HepG2 (cell line): Measurements from ENCODE around the gene KMT2D. TPM values are rescaled to one million over a fixed set of nuclear protein-coding genes. Genes with fewer than 3 reads are reported as not detected.

Experiments used
- ATAC-seq: fragments of 200-7000 bp; cut with Tn5 transposase; 3 replicates; pipeline ENCODE4 v1.9.1; 2020; ENCODE audit warnings: mild to moderate bottlenecking, moderate library complexity
- BruUV-seq: library from RNA; stranded (reverse); fragments of 400-500 nt; replicated peaks from 2 replicates; lab custom pipeline; 2021; lab: Mats Ljungman, UMichigan
- CTCF ChIA-PET: fragments of 300-600 bp; formaldehyde crosslinking; extraction: SDS; loops from one replicate; lab custom pipeline; 2021; ENCODE audit warnings: low total read pairs, inconsistent platforms, low intra/inter-chr PET ratio; lab: Yijun Ruan, JAX
- POLR2A ChIA-PET: fragments of 350-600 bp; sonication (Branson Sonifier 250); formaldehyde crosslinking; loops from one replicate; lab custom pipeline; 2020; ENCODE audit warnings: antibody characterized with exemption, inconsistent platforms; lab: Yijun Ruan, JAX
- DNase-seq: peaks from one replicate; pipeline ENCODE4 v3.0.0-alpha.2; 2015; ENCODE audit warnings: low spot score
- FAIRE-seq: peaks from 3 replicates; lab custom pipeline; 2011; peaks lifted over from hg19 to GRCh38; lab: Jason Lieb, UNC
- H2AFZ ChIP-seq: one replicate; pipeline ENCODE4 v1.6.1; 2011; ENCODE audit warnings: low read length, inconsistent platforms
- H3K27ac ChIP-seq: fragments of 300-600 bp; 3 replicates; pipeline ENCODE4 v1.8.0; 2011; ENCODE audit warnings: mixed run types, mild to moderate bottlenecking, mixed read lengths, low read length, inconsistent platforms; ENCODE audit not compliant: insufficient read depth; ENCODE audit errors: extremely low read length
- H3K27me3 ChIP-seq, 2 experiments: fragments of 200-600 bp in 1 of 2; 2 replicates in 1 of 2; 3 replicates in 1 of 2; pipeline versions ENCODE4 v1.6.0 to v1.8.0; 2011; ENCODE audit warnings: low read length in 2 of 2, mild to moderate bottlenecking in 2 of 2, moderate library complexity in 2 of 2, inconsistent platforms in 1 of 2; ENCODE audit not compliant: insufficient read depth in 2 of 2, control insufficient read depth in 1 of 2
- H3K36me3 ChIP-seq, 2 experiments: fragments of 200-600 bp in 1 of 2; replicated peaks in 1 of 2; 2 replicates in 1 of 2; 3 replicates in 1 of 2; pipeline versions ENCODE4 v1.5.1 to v1.8.0; 2011; ENCODE audit warnings: low read length in 2 of 2, inconsistent platforms in 1 of 2; ENCODE audit not compliant: insufficient read depth in 2 of 2, control insufficient read depth in 1 of 2
- H3K4me1 ChIP-seq: 2 replicates; pipeline ENCODE4 v1.5.1; 2012; ENCODE audit warnings: low read length, inconsistent platforms; ENCODE audit not compliant: insufficient read depth
- H3K4me2 ChIP-seq: 2 replicates; pipeline ENCODE4 v1.6.0; 2011; ENCODE audit warnings: low read depth, low read length, inconsistent platforms
- H3K4me3 ChIP-seq, 3 experiments: fragments of 200-600 bp in 1 of 3; sonication (generic), shearing (Covaris generic) in 1 of 3; replicated peaks in 1 of 3; 2 replicates each; pipeline ENCODE4 v1.5.1; 2011 to 2016; ENCODE audit warnings: low read length in 3 of 3, inconsistent platforms in 2 of 3, low read depth in 2 of 3, mild to moderate bottlenecking in 2 of 3, control low read depth in 1 of 3, mixed read lengths in 1 of 3; ENCODE audit not compliant: insufficient read depth in 1 of 3
- H3K79me2 ChIP-seq: one replicate; pipeline ENCODE4 v1.6.1; 2011; ENCODE audit warnings: low read length, inconsistent platforms; ENCODE audit not compliant: insufficient read depth
- H3K9ac ChIP-seq: 2 replicates; pipeline ENCODE4 v1.6.0; 2011; ENCODE audit warnings: mild to moderate bottlenecking, low read depth, low read length, inconsistent platforms; ENCODE audit not compliant: insufficient read depth
- H3K9me3 ChIP-seq: 2 replicates; pipeline ENCODE4 v1.5.1; 2012; ENCODE audit warnings: mild to moderate bottlenecking, low read length
- H4K20me1 ChIP-seq: 2 replicates; pipeline ENCODE4 v1.6.0; 2011; ENCODE audit warnings: inconsistent platforms, mild to moderate bottlenecking, low read length, moderate library complexity; ENCODE audit not compliant: insufficient read depth
- BCL6 ChIP-seq: IDR thresholded peaks from 2 replicates; pipeline ENCODE4 v1.6.1; 2016; ENCODE audit warnings: missing genetic modification reagents, missing compliant biosample characterization
- GFI1 ChIP-seq: sonication (generic); formaldehyde crosslinking; IDR thresholded peaks from 2 replicates; pipeline ENCODE4 v1.5.0; 2020; ENCODE audit warnings: missing genetic modification reagents, mild to moderate bottlenecking, borderline replicate concordance
- TCF7L2 ChIP-seq: IDR thresholded peaks from 2 replicates; pipeline ENCODE4 v1.6.1; 2011; ENCODE audit warnings: mild to moderate bottlenecking, low read depth, low read length, moderate library complexity
- YEATS2 ChIP-seq: sonication (generic); formaldehyde crosslinking; IDR thresholded peaks from 2 replicates; pipeline ENCODE4 v1.4.0; 2020; ENCODE audit warnings: missing genetic modification reagents, borderline replicate concordance
- ZFP37 ChIP-seq: sonication (generic); formaldehyde crosslinking; IDR thresholded peaks from 2 replicates; pipeline ENCODE4 v1.4.0; 2020; ENCODE audit warnings: missing genetic modification reagents, borderline replicate concordance
- ZNF136 ChIP-seq: sonication (generic); formaldehyde crosslinking; IDR thresholded peaks from 2 replicates; pipeline ENCODE4 v1.8.1; 2022; ENCODE audit warnings: low read depth, mild to moderate bottlenecking, moderate library complexity, missing genetic modification reagents
- ZNF3 ChIP-seq: IDR thresholded peaks from 2 replicates; pipeline ENCODE4 v1.7.0; 2017; ENCODE audit warnings: inconsistent platforms
- ZNF329 ChIP-seq: sonication (generic); formaldehyde crosslinking; IDR thresholded peaks from 2 replicates; pipeline ENCODE4 v1.9.0; 2021; ENCODE audit warnings: low read depth, mild to moderate bottlenecking, missing genetic modification reagents
- ZNF382 ChIP-seq: sonication (generic); formaldehyde crosslinking; IDR thresholded peaks from 2 replicates; pipeline ENCODE4 v1.5.0; 2020; ENCODE audit warnings: missing genetic modification reagents, mild to moderate bottlenecking, borderline replicate concordance
- ZNF44 ChIP-seq: sonication (generic); formaldehyde crosslinking; IDR thresholded peaks from 2 replicates; pipeline ENCODE4 v1.5.1; 2020; ENCODE audit warnings: mild to moderate bottlenecking, missing genetic modification reagents
- ZNF549 ChIP-seq: sonication (generic); formaldehyde crosslinking; IDR thresholded peaks from 2 replicates; pipeline ENCODE4 v1.5.0; 2020; ENCODE audit warnings: missing genetic modification reagents
- ZNF557 ChIP-seq: sonication (generic); formaldehyde crosslinking; IDR thresholded peaks from 2 replicates; pipeline ENCODE4 v1.4.0; 2020; ENCODE audit warnings: missing genetic modification reagents
- WGBS: methylation state at CpG from one replicate; pipeline ENCODE4 v1.1.6; 2017; ENCODE audit warnings: low lambda C conversion rate; 5-methylcytosine and 5-hydroxymethylcytosine counted together
- in situ Hi-C: cut with HindIII; loops from 2 replicates; pipeline ENCODE4 v1.10.0; 2017; ENCODE audit warnings: low pct_unique_long_range_greater_than_20kb; ENCODE audit not compliant: extremely low pct_ligation_motif_present
- intact Hi-C: fragments of 100-400 bp; cut with micrococcal nuclease; formaldehyde crosslinking; loops from one replicate; pipeline ENCODE4 v1.10.0; 2022; ENCODE audit not compliant: unreplicated experiment
- polyA plus RNA-seq, 8 experiments: library from polyadenylated mRNA; depleted of rRNA in 3 of 8; stranded (reverse) in 7 of 8; unstranded in 1 of 8; fragments of >200 nt; fragmentation: Illumina TruSeq in 4 of 8; extraction: Trizol in 4 of 8; gene quantifications; 2 replicates each; pipeline versions ENCODE4 v1.2.1 to v1.2.3, GENCODE V29; 2011 to 2016; ENCODE audit warnings: low read depth in 4 of 8, missing spikeins in 1 of 8, mixed read lengths in 1 of 8; ENCODE audit not compliant: insufficient read depth in 1 of 8
- total RNA-seq, 5 experiments: library from RNA; depleted of rRNA; stranded (reverse); fragments of >200 nt; fragmentation: Illumina TruSeq; extraction: Trizol; gene quantifications; 2 replicates each; pipeline ENCODE4 v1.2.3, GENCODE V29; 2016; ENCODE audit warnings: low read depth in 1 of 5
- TF ChIP-seq, protein P1 (sequence below): sonication (generic); formaldehyde crosslinking; IDR thresholded peaks from 2 replicates; pipeline ENCODE4 v1.4.0; 2020; ENCODE audit warnings: low read depth, mild to moderate bottlenecking, missing genetic modification reagents
- TF ChIP-seq, protein P2 (sequence below): sonication (generic); formaldehyde crosslinking; conservative IDR thresholded peaks from 2 replicates; pipeline ENCODE4 v1.4.0; 2020; ENCODE audit warnings: missing genetic modification reagents
- TF ChIP-seq, protein P3 (sequence below): sonication (generic); formaldehyde crosslinking; conservative IDR thresholded peaks from 2 replicates; pipeline ENCODE4 v1.4.0; 2020; ENCODE audit warnings: missing genetic modification reagents
- TF ChIP-seq, protein P4 (sequence below): sonication (generic); formaldehyde crosslinking; IDR thresholded peaks from 2 replicates; pipeline ENCODE4 v1.5.0; 2020; ENCODE audit warnings: missing genetic modification reagents

KMT2D gene
- total and polyA plus RNA-seq, 2 of the 13 experiments (the other 11 are each of a cell fraction or from before 2014, with no cell fraction given), result 8.1 to 10.4 TPM

DNA sequence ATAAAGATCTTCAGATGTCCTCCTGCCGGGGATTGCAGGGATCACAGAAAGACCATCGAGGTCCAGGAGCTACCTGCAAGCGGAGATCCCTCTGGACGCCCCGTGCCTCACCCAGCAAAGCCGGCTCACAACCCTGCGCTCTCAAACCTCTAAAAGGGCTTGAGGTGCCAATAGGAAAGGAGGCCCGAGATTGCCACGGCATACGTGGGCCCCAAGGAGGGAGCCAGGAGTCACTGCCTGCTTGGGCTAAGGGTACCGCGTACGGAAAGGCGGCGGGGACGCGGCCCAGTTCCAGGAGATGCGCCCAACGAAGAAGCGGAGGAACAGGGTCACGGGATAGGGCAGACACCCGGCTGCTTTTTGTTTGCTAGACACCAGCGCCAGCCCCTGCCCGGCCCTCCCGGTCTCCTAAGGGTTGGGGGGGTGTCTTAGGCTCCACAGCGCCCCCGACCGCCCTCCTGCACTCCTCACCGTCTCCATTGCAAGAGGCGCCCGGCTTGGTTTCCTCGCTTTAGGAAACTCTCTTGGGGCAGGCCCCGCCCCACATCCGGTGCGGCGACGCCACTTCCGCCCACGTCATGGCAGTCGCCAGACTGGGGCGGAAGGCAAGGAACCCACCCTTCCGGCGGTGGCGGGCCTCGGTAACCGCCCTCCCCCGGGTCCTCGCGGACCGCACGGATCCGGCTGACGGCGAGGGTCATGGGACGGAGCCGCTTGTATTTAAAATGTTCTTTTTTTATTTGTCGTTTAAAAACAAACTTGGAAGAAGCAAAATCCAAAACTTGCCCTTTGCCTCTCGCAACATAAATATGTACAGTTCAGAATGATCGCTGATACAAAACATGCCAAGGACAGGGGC lies 42.1 kb downstream of the KMT2D start, which contains the start of gene PRKAG1:
Gene PRKAG1 (minus strand): TSS at position 516 of the 859 bp plus-strand sequence. CDS start 36 bp downstream, at position 480.
- Histone ChIP-seq H3K4me2 (peak within 1 kb of the TSS; percentile 98), H3K27ac (peak within 1 kb of the TSS; percentile 86), H4K20me1 (no peaks in the 10 kb centered on the region), H3K9me3 (no peaks in the 10 kb centered on the region), H3K4me3 (peak within 1 kb of the TSS; percentile 74 to 93 (median 85)), H3K36me3 (peaks cover 11 to 14% of the 10 kb centered on the region in 2 experiments), H3K27me3 (no peaks in the 10 kb centered on the region), H3K9ac (peak within 1 kb of the TSS; percentile 86), H3K79me2 (peaks cover 6% of the 10 kb centered on the region), H2AFZ (no peak within 1 kb of the TSS), H3K4me1 (peaks cover 20% of the 10 kb centered on the region)
- FAIRE-seq, result peak; percentile 82
- in situ Hi-C loops (no loop called here), intact Hi-C loops (loop anchor here (1.0 to 5.0 kb wide), 2 partner anchors 22 to 114 kb away; partner anchors contain the start of gene TUBA1B)
- WGBS, result 2% methylated on average over 28 of the region's 59 CpGs
- POLR2A ChIA-PET, result interaction anchor here (0.8 to 1.6 kb wide), 10 partner anchors 15 to 153 kb away, joined by 3 to 9 read pairs (median 4); partner anchors contain the start of genes DDN, RHEBL1, RND1 and TUBA1B
- TSS peak; percentile 69 for BruUV-seq
- DNase-seq, result peak; percentile 91
- CTCF ChIA-PET, result interaction anchor here (3.4 kb wide), 1 partner anchor 22 kb away, joined by 15 read pairs; no protein-coding TSS in a partner anchor
- ATAC-seq, result peak; percentile 89
- no peak for TF ChIP-seq ZNF44 (CRISPR knock-in tag)
- TF ChIP-seq GFI1 (CRISPR knock-in tag), result no peak
- TF ChIP-seq, protein P1, sequence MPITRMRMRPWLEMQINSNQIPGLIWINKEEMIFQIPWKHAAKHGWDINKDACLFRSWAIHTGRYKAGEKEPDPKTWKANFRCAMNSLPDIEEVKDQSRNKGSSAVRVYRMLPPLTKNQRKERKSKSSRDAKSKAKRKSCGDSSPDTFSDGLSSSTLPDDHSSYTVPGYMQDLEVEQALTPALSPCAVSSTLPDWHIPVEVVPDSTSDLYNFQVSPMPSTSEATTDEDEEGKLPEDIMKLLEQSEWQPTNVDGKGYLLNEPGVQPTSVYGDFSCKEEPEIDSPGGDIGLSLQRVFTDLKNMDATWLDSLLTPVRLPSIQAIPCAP (CRISPR knock-in tag), result no peak
- no peak for TF ChIP-seq ZFP37
- TF ChIP-seq, protein P2, sequence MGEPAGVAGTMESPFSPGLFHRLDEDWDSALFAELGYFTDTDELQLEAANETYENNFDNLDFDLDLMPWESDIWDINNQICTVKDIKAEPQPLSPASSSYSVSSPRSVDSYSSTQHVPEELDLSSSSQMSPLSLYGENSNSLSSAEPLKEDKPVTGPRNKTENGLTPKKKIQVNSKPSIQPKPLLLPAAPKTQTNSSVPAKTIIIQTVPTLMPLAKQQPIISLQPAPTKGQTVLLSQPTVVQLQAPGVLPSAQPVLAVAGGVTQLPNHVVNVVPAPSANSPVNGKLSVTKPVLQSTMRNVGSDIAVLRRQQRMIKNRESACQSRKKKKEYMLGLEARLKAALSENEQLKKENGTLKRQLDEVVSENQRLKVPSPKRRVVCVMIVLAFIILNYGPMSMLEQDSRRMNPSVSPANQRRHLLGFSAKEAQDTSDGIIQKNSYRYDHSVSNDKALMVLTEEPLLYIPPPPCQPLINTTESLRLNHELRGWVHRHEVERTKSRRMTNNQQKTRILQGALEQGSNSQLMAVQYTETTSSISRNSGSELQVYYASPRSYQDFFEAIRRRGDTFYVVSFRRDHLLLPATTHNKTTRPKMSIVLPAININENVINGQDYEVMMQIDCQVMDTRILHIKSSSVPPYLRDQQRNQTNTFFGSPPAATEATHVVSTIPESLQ (CRISPR knock-in tag), result no peak
- TF ChIP-seq, protein P3, sequence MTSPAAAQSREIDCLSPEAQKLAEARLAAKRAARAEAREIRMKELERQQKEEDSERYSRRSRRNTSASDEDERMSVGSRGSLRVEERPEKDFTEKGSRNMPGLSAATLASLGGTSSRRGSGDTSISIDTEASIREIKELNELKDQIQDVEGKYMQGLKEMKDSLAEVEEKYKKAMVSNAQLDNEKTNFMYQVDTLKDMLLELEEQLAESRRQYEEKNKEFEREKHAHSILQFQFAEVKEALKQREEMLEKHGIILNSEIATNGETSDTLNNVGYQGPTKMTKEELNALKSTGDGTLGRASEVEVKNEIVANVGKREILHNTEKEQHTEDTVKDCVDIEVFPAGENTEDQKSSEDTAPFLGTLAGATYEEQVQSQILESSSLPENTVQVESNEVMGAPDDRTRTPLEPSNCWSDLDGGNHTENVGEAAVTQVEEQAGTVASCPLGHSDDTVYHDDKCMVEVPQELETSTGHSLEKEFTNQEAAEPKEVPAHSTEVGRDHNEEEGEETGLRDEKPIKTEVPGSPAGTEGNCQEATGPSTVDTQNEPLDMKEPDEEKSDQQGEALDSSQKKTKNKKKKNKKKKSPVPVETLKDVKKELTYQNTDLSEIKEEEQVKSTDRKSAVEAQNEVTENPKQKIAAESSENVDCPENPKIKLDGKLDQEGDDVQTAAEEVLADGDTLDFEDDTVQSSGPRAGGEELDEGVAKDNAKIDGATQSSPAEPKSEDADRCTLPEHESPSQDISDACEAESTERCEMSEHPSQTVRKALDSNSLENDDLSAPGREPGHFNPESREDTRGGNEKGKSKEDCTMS (CRISPR knock-in tag), result no peak
- TF ChIP-seq ZNF136 (CRISPR knock-in tag), result no peak
- no peak for TF ChIP-seq ZNF557 (CRISPR knock-in tag)
- no peak for TF ChIP-seq ZNF329 (CRISPR knock-in tag)
- TF ChIP-seq ZNF549 (CRISPR knock-in tag), result no peak
- TF ChIP-seq ZNF382 (CRISPR knock-in tag), result no peak
- no peak for TF ChIP-seq TCF7L2
- TF ChIP-seq, protein P4, sequence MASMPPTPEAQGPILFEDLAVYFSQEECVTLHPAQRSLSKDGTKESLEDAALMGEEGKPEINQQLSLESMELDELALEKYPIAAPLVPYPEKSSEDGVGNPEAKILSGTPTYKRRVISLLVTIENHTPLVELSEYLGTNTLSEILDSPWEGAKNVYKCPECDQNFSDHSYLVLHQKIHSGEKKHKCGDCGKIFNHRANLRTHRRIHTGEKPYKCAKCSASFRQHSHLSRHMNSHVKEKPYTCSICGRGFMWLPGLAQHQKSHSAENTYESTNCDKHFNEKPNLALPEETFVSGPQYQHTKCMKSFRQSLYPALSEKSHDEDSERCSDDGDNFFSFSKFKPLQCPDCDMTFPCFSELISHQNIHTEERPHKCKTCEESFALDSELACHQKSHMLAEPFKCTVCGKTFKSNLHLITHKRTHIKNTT (CRISPR knock-in tag), result no peak
- TF ChIP-seq ZNF3 (CRISPR knock-in tag), result no peak
- TF ChIP-seq YEATS2 (CRISPR knock-in tag), result peak; percentile 89; the same call in 1 of the 2 replicates
- TF ChIP-seq BCL6, result peak; percentile 50; the same call in 1 of the 2 replicates
